ENCODE data around the gene MAPK4. TPM values are rescaled to one million over a fixed set of nuclear protein-coding genes. Genes with fewer than 3 reads are reported as not detected.
"Not testable (repeated sequence)": the region's sequence is repeated elsewhere in the genome, so short reads cannot be mapped to it uniquely, and the experiment has no call there.

The MAPK4 gene
- total RNA-seq, 1 donor from 2014 or later, result 0.25 TPM

GRCh38 chr18:50678651-50679050 lies 118.8 kb downstream of the MAPK4 start:
- DNase-seq (ENCODE audit: low spot score) (no peak), ATAC-seq (no peak)

GRCh38 chr18:50679056-50679455 lies 119.2 kb downstream of the MAPK4 start:
- no peak for DNase-seq (ENCODE audit: low spot score)
- ATAC-seq, result no peak

GRCh38 chr18:50679656-50680055 lies 119.8 kb downstream of the MAPK4 start:
- ATAC-seq (no peak), DNase-seq (ENCODE audit: low spot score) (no peak)

DNA sequence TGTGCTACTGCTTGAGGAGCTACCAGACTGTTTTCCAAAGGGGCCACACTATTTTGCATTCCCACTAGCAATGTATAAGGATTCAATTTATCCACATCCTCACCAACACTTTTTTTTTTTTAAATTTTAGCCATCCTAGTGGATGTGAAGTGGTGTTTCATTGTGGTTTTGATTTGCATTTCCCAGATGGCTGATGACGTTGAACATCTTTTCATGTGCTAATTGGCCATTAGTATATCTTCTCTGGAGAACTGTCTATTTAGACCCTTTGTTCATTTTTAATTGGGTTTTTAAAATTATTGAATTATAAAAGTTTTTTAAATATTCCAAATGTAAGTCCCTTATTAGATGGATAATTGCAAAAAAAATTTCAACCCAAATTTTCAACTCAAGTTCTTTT lies 121.1 kb downstream of the MAPK4 start:
- ATAC-seq (no peak), DNase-seq (ENCODE audit: low spot score) (no peak)

GRCh38 chr18:50682852-50683251 lies 123.0 kb downstream of the MAPK4 start:
- no peak for ATAC-seq
- DNase-seq (ENCODE audit: low spot score), result no peak

DNA sequence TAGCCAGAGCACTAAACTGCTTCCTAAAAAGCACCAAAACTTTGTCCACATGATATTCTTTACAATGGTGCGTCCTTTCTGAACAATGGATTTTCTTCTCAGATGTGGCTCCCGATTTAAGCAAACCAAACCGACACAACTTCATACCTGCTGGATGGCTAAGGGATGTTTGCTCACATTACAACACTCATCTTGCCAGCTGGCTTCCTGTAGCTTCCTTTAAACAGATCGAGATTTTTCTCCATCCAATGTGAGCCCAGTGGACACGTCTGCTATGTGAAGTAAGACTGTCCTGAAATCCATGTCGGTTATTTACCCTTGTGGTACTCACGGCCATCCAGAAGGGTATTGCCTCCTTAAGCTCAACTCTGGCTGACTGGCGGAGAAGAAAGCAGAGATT lies 126.5 kb downstream of the MAPK4 start:
- ATAC-seq, result peak; percentile 60
- no peak for DNase-seq (ENCODE audit: low spot score)

GRCh38 chr18:50687491-50687890 lies 127.6 kb downstream of the MAPK4 start:
- ATAC-seq (no peak), DNase-seq (ENCODE audit: low spot score) (no peak)

DNA sequence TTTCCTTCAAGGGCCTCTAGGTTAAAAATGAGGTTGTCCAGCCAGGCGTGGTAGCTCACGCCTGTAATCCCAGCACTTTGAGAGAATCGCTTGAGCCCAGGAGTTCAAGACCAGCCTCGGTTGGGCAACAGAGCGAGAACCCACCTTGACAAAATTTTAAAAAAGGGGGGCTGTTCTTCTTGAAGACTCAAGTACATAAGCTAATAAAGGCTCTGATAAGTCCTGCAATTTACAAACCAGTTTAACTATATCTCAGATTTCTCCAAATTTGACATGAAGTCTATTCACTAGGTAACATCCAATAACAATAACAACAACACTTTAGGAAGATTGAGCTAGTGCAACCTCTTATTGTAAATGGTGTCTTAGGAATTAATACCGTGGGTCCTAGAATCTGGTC lies 129.7 kb downstream of the MAPK4 start:
- no peak for DNase-seq (ENCODE audit: low spot score)
- no peak for ATAC-seq

DNA sequence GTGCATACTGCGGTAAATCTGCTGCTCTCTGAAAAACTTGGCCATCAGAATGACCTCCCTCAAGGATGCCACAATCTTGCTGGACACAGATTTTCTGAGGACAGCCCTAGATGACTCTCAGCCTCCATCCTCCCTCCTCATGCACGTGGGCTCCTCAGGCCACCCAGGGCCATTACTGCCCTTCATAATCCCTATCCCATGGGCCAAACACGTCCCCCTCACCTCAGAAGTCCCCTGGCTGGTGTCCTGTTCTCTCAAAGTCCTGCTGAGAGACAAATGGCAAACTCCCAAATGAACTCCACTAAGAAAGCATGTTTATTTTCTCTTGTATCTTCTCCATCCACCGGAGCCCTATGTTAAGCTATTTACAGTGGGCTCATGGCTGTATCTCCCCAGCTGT lies 134.3 kb downstream of the MAPK4 start:
- DNase-seq (ENCODE audit: low spot score), result no peak
- no peak for ATAC-seq

DNA sequence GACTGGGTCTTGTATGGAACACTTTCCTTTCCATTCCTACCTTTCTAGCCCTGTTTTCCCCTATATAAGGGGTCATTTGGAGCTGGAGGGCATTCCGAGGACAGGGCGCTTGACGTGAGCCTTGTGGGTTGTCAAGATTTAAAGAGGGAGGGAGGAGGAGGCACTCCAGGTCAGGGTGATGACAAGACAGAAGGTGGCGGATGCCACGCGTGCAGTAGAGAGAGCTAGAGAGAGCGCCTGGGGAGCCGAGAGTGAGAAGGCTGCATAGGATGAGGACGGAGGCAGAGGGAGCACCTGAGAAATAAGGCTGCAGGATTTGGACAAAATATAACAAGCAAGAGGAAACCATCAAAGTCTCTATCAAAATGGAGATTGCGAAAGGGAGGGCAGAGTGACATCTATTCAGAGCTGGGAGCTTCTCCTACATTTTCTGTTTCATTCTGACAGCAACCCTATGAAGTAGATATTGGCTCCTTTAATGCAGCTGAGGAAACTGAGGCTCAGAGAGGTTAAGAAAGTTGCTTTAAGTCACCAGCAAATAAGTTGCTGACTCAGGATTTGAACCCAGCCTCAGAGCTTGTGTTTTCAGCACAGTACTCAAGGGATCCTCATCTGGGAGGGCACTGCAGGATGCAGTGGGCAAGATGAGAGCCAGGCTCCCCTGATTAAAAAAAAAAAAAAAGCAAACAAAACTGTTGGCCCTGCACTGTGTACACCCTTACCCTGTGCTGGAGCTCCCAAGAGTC lies 135.7 kb downstream of the MAPK4 start:
- ATAC-seq, result no peak

GRCh38 chr18:50696436-50696835 lies 136.5 kb downstream of the MAPK4 start:
- no peak for ATAC-seq
- DNase-seq (ENCODE audit: low spot score), result no peak

More for the DNA sequence above, 135.7 kb downstream of the MAPK4 start:
- no peak for DNase-seq (ENCODE audit: low spot score)

DNA sequence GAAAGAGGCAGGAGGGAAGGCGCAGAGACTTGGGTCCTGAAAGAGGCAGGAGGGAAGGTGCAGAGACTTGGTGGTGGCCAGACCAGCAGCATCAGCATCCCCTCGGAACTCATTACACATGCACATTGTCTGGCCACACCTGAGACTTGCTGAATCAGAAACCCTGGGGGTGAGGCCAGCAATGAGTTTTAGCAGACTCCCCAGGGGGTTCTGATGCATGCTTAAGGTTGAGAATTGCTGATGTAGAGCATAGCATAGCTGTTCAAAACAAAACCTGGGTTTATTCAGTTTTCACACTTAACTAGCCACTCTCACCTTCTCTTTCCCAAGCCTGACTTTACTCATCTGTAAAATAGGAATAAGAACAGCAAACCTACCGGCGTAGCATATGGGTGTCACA lies 137.0 kb downstream of the MAPK4 start:
- ATAC-seq, result no peak

DNA sequence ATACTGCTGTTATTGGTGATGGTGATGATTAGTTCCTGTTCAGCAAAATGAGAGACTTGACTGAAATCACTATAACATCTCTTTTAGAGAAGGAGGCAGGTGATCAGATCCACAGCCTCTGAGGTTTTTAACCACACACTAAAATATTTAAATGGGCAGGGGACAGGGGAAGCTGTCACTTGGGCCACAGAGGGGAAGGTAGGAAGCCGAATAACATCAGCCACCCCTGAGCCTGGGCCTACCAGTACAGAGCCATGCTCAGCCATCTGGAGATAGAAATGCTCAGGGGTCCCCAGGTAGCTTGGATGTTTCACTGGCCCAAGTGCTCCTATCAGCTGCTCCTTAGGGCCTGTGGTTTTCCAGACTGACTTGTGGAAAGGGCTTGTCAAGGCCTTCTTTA lies 137.6 kb downstream of the MAPK4 start:
- no peak for DNase-seq (ENCODE audit: low spot score)
- ATAC-seq, result no peak

More for the DNA sequence above, 137.0 kb downstream of the MAPK4 start:
- no peak for DNase-seq (ENCODE audit: low spot score)

DNA sequence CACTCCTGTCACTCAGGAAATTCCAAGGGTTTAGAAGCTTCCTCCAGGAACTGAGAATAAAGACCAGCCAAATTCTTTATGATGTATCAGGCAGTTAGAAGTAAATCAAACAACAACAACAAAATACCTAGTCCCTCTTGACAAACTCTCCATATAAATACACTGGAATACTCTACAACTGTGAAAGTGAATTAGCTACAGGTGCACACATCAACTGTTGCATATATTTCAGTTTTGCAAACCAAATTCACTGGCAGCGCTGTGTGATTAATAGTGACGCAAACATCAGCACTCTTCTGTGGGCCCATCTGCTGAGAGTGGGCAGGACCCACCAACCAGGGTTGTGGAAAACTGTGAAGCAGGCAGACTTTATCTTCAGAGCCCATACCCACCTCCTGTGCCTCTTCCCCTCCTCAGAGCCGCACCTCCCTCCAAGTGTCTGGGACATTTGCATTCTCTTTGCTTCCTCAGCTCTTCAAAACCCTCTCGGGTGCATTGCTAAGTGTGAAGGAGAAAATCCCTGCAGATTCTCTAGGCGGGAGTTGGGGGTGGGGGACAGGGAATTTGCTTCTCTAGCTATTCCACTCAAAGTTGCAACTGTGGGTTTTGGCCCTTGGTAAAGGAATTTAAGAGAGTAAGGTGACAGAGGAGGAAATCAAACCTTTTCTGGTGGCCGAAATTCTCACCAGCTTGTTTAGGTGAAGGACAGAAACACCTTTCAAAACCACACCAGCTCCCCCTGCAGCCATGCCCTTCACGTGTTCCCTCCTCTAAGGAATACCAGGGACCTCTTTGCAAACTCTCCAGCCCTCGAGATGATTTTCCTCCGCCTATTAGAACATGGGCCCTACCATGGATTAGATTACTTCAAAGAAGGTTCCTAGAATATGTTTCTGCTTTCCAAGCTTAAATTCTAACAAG lies 140.6 kb downstream of the MAPK4 start:
- no peak for ATAC-seq
- DNase-seq (ENCODE audit: low spot score), result no peak

- ATAC-seq (no peak), DNase-seq (ENCODE audit: low spot score) (no peak)
Measured at GRCh38 chr18:50704357-50704940, 144.6 kb downstream of the MAPK4 start.

DNA sequence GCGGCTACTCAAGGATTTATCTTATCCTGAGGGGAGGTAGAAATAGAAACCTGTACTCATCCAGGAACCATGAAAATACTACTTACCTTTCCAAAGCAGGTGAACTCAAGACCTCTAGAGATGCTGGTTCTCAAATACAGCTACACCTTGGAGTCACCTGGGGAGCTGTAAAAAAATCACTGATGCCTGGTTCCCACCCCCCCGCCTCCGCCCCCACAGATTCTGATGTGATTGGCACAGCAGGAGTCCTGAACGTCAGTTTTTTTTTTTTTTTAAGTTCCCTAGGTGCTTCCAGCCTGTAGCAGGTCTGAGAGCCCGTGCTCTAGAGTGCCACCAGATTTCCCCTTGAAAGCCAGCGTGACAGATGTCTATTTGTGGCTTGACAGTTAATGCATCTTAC lies 146.3 kb downstream of the MAPK4 start:
- ATAC-seq (no peak), DNase-seq (ENCODE audit: low spot score) (no peak)

DNA sequence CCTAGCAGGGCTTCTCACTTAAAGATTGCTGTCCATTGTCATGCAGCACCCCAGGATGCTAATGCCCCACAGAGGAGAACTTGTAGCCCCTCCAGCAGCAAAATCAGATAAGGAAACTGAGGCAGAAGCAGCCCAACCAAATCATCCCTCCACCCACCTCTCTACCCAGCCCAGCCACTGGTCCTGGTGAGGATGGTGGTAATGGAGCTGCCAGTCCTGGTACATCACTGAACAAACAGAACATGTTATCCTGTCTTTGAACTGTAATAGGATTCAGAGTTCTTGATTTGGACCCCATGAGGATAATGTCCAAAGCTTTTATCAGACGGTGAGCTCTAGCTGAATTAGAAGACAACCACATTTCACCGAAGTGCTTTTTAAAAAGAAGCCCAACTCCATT lies 146.8 kb downstream of the MAPK4 start:
- no peak for DNase-seq (ENCODE audit: low spot score)
- no peak for ATAC-seq

- not testable (repeated sequence) for DNase-seq (ENCODE audit: low spot score); ATAC-seq
Measured at GRCh38 chr18:50707297-50707696, 147.4 kb downstream of the MAPK4 start.

DNA sequence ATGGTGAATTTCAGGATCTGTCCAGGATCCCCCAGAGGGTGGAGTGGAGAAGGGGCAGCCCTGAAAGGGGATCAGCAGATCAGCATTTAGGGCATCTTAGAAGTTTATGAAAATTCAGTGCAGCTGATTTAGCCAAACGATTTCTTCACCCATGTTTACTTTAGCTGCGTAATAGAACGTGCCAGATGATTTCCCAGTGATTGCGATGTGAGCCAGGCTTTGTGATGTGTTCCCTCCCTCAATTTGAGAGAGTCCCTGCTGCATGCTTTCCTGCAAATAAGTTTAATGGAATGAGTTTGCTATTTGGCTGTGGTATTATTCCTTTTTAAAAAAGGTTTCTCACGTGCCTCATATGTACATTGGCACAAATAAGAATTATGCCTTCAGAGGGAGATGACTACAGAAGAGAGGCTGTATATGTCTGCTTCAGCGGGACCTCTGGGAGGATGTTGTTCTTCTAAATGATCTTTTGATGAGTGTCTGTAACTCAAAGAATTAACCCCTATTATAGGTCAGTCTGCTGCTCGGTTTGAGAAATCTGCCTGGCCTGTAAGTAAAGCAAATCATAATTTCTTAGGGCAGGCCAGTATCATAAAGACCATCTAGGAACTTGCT lies 148.1 kb downstream of the MAPK4 start:
- ATAC-seq, result peak; percentile 92

DNA sequence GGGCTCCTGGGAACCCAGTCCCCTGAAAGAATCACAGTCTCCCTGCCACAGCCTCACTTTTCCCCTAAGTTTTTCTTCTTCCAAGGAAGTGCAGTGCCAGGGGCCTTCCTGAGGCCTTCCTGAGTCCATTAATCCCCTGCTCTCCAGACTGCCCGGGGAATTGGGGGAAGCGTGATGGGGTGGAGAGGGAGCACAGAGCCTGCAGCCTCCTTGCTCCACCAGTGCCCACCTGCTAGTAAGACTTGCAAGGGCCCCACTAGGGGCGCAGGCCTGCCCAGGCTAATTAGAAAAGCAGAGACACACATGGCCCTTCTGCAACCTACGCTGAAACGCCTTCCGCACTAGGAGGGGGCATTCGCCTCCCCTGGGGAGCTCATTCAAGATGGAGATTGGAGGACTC lies 149.3 kb downstream of the MAPK4 start:
- ATAC-seq (no peak), DNase-seq (ENCODE audit: low spot score) (no peak)

More for the DNA sequence above, 148.1 kb downstream of the MAPK4 start:
- no peak for DNase-seq (ENCODE audit: low spot score)

GRCh38 chr18:50711386-50711785 lies 151.5 kb downstream of the MAPK4 start:
- DNase-seq (ENCODE audit: low spot score), result no peak
- ATAC-seq, result no peak

Measured in left lobe of liver (tissue), 2 donors.